Tongue (tissue), 2 donors: ENCODE measurements around the gene APOC4. TPM values are rescaled to one million over a fixed set of nuclear protein-coding genes. Genes with fewer than 3 reads are reported as not detected.
"Not testable (repeated sequence)": the region's sequence is repeated elsewhere in the genome, so short reads cannot be mapped to it uniquely, and the experiment has no call there.

Source experiments
- DNase-seq: peaks from one replicate; pipeline ENCODE4 v3.0.0-alpha.2; 2015
- total RNA-seq: library from RNA; depleted of rRNA; stranded (reverse); fragments of >200 nt; gene quantifications from one replicate; pipeline ENCODE4 v1.2.3, GENCODE V29; 2014

Gene APOC4, protein sequence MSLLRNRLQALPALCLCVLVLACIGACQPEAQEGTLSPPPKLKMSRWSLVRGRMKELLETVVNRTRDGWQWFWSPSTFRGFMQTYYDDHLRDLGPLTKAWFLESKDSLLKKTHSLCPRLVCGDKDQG
- total RNA-seq: not detected

DNA sequence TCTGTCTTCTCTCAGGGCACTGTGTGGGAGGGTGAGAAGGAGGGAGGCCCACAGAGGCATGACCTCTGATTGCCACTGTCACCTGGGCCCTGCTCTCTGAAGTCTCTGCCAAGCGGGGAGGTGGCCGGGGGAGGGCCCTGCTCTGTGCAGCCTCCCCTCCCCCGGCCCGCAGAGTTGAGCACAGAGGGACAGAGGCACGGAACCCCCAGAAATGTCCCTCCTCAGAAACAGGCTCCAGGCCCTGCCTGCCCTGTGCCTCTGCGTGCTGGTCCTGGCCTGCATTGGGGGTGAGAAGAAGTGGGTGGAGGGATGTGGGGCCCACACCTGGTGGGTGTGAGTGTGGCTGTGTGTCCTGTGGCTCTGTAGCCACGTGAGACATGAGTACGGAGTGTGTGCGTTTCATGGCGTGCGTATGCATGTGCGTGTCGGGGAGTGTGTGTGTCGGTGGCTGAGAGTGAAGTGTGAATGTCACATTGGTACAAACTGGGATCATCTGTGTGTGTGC lies at the start of gene APOC4:
Gene APOC4, plus strand, starts transcription at position 171 of the 505 bp plus-strand sequence. Its CDS starts 41 bp downstream, at position 212.
- no peak for DNase-seq

- no peak for DNase-seq
Observed at GRCh38 chr19:44892932-44893331, 49.1 kb upstream of the APOC4 start.

DNA sequence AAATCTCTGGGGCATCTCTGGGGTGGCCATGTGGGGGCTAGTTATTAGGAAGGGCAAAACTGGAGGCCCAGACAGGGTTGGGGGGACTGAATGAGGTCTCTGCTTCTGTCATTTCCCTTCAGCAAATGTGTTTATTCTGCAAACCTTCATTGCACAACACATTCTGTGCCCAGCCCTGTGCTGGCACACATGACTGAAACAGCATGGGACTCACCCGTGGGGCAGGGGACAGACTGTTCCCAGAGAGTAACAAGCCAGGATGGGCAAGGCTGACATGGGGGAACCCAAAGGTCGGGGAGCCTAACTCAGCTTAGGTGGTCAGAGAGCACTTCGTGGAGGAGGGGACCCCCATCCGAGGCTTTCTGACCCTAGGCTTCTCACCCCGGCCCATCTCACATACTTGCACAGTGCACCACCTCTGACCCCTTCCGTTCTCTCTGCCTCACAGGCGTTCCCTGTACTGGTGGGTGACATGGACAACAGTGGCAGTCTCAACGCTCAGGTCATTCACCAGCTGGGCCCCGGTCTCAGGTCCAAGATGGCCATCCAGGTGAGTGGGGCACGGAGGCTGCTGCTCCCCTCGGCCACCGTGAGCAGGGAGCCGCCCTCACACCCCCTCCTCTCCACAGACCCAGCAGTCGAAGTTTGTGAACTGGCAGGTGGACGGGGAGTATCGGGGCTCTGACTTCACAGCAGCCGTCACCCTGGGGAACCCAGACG lies 48.5 kb upstream of the APOC4 start:
- no peak for DNase-seq

GRCh38 chr19:44894052-44894400 lies 48.0 kb upstream of the APOC4 start:
- no peak for DNase-seq

DNA sequence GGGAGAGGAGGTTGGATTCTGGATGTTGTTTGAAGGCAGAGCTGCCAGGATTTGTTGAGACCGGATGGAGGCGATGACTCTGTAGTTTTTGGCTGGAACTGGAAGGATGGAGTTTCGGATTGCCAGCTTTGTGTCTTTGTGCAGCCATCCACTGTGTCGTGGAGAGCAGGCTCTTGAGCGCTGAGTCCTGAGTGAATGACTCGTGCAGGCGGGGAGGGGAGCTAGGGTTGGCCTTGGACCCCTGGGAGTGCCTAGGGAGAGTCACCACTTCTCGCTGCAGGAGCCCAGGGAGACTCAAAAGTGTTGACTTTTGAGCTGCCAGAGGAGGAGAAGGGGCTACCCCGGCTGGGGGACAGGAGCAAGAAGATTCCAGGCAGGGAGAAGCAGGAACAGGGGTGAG lies 47.1 kb upstream of the APOC4 start:
- no peak for DNase-seq

DNA sequence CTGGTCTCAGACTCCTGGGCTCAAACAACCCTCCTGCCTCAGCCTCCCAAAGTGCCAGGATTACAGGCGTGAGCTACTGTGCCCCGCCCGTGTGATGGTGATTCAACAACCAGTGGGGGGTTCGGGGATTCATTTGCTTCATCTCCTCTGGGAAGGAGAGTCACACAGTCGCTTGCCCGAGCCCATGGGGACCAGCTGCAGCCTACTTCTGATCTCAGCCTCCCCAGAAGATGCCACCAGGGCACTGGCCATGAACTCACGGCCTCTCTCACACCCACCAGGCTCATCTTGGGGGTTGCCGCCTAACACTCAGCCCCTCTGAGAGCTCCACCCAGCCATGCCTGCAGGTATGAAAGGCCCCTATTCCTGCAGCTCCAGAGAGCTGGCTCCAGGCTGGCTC lies 44.2 kb upstream of the APOC4 start:
- DNase-seq: no peak

GRCh38 chr19:44900328-44901244 lies 41.5 kb upstream of the APOC4 start:
- DNase-seq: no peak

DNA sequence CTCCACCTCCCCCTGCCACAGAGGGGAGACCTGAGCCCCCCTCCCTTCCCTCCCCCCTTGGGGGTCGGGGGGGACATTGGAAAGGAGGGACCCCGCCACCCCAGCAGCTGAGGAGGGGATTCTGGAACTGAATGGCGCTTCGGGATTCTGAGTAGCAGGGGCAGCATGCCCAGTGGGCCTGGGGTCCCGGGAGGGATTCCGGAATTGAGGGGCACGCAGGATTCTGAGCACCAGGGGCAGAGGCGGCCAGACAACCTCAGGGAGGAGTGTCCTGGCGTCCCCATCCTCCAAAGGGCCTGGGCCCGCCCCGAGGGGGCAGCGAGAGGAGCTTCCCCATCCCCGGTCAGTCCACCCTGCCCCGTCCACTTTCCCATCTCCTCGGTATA lies 38.8 kb upstream of the APOC4 start:
- no peak for DNase-seq

GRCh38 chr19:44903602-44904425 lies 38.2 kb upstream of the APOC4 start:
- peak; percentile 85 for DNase-seq

DNA sequence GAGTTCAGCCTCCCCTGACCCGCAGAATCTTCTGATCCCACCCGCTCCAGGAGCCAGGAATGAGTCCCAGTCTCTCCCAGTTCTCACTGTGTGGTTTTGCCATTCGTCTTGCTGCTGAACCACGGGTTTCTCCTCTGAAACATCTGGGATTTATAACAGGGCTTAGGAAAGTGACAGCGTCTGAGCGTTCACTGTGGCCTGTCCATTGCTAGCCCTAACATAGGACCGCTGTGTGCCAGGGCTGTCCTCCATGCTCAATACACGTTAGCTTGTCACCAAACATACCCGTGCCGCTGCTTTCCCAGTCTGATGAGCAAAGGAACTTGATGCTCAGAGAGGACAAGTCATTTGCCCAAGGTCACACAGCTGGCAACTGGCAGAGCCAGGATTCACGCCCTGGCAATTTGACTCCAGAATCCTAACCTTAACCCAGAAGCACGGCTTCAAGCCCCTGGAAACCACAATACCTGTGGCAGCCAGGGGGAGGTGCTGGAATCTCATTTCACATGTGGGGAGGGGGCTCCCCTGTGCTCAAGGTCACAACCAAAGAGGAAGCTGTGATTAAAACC lies 37.5 kb upstream of the APOC4 start:
- DNase-seq: no peak

- no peak for DNase-seq
Observed at GRCh38 chr19:44905437-44906160, 36.4 kb upstream of the APOC4 start, which contains the start of gene APOE. Gene APOE, plus strand, starts transcription at chr19:44905796. Its CDS starts 829 bp downstream, at chr19:44906625.

- DNase-seq: no peak
Observed at GRCh38 chr19:44907613-44908012, 34.4 kb upstream of the APOC4 start.

- DNase-seq: no peak
Observed at GRCh38 chr19:44908074-44908835, 33.8 kb upstream of the APOC4 start.

- DNase-seq: no peak
Observed at GRCh38 chr19:44908836-44909261, 33.2 kb upstream of the APOC4 start.

DNA sequence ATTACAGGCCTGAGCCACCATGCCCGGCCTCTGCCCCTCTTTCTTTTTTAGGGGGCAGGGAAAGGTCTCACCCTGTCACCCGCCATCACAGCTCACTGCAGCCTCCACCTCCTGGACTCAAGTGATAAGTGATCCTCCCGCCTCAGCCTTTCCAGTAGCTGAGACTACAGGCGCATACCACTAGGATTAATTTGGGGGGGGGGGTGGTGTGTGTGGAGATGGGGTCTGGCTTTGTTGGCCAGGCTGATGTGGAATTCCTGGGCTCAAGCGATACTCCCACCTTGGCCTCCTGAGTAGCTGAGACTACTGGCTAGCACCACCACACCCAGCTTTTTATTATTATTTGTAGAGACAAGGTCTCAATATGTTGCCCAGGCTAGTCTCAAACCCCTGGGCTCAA lies 32.3 kb upstream of the APOC4 start:
- DNase-seq: no peak

- not testable (repeated sequence) for DNase-seq
Observed at GRCh38 chr19:44911896-44912295, 30.1 kb upstream of the APOC4 start.

- DNase-seq: peak; percentile 94
Observed at GRCh38 chr19:44912854-44913253, 29.2 kb upstream of the APOC4 start.

DNA sequence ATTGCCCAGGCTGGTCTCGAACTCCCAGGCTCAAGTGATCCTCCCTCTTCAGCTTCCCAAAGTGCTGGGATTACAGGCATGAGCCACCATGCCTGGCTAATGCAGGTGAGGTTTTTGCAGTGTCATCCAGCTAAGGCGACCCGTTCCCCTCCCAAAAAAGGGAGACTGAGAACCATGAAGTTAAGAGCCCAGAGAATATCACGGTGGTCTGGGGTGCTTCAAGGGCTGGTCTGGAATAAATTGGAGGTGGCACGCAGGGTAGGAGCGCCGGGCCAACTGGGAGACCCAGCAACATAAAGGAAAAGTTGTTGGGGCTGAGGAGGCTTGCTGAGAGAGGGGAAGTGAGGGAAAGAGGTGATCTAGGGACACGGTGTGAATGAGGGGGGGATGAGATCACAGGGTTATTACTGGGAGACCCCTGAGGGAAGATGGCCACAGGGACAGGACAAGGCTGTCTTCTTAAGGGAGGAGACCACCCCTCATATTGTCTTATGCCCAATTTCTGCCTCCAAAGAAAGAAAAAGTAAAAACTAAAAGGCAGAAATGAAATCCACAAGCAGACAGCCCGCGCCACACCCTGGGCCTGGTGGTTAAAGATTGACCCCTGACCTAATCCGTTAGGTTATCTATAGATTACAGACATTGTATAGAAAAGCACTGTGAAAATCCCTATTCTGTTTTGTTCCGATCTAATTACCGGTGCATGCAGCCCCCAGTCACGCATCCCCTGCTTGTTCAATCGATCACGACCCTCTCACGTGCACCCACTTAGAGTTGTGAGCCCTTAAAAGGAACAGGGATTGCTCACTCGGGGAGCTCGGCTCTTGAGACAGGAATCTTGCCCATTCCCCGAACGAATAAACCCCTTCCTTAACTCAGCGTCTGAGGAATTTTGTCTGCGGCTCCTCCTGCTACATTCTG lies 28.3 kb upstream of the APOC4 start:
- DNase-seq: not testable (repeated sequence)
